ENCODE results near the gene AMBRA1.

The AMBRA1 gene

GRCh38 chr11:46506483-46506791, 87.4 kb downstream of the AMBRA1 start:
- no peak for DNase-seq (ENCODE audit: low spot score)

DNA sequence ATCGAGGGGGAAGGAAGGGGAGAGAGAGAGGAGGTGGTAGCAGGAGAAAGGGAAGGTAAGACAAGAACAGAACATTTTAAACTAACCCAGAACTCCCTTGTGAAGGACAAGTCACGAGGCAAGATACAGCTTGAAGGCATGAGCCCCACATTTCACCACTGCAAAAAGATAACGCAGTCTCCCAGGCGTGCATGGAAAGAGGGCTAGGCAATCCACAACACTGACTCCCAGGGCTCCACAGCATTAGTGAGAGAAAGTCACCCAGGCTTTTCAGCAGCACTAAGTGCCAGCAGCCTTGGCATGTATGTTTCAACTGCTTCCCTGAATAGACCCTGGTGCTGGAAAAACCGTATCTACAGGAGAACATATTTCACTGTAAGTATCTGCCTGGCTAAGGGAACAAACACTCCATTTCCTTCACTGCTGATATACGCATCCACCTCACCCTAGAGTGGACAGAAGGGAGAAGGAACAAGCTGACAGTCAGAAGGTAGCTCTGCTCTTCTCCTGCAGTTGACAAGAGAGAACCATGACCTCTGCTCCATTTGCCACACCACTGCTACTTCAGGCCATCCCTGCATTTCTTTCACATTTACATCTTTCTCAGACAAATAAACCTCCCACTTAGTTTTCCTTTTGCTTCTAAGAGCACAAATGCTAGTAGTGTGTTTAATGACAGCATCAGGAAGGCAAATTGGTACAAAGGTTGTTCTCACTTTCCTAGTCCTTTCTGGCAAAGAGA, 87.9 kb downstream of the AMBRA1 start:
- DNase-seq (ENCODE audit: low spot score): no peak

GRCh38 chr11:46504817-46505613, 88.8 kb downstream of the AMBRA1 start:
- DNase-seq (ENCODE audit: low spot score): no peak

DNA sequence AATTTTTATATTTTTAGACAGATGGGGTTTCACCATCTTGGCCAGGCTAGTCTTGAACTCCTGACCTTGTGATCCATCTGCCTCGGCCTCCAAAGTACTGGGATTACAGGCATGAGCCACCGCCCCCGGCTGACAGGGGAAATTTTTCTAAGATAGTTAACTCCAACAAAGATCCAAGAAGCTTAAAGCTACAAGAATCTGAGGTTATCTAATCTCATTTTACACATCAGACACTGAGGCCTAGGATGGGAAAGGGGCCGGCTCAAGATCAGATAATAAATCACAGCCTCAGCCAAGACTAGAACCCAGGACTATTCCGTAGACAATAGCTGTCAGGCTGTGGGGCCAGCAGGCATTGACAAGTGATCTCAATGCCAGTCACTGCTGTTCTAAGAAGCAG, 94.0 kb downstream of the AMBRA1 start:
- no peak for DNase-seq (ENCODE audit: low spot score)

DNA sequence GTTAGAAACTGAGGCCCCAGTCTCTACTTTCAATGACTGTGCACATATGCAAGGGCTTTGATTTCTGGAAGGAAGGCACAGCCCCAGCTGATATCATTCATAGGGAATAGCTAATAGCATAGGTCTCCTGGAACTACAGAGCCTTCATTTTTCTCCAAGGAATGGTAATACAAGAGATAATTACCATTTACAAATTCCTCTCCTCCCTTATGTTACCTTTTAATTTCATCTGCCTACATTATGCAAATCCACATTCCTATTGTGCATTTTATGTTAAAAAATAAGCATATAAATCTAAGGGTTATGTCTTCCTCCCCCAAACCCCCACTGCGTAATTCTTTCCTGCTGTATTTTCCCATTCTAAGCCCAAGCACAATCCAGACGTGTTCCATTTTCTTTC, 94.9 kb downstream of the AMBRA1 start:
- no peak for DNase-seq (ENCODE audit: low spot score)

DNA sequence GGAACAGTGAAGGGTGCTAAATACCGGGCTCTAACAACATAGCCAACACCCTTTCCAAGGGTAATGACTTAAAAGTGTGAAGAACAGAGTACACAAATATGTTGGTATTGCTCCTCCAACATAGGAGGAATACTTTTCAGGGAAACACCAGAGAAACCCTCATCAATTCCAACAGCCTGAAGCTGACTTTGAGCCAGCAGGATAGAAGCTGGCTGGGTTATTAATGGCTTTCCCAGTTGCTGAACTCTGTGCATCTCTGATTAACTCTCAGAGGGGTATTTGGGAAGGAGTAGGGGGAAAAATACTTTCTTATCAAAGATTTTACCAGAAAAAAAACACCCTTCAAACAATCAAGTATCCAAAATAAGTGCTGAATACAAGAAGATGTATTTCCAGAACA, 95.6 kb downstream of the AMBRA1 start:
- no peak for DNase-seq (ENCODE audit: low spot score)

DNA sequence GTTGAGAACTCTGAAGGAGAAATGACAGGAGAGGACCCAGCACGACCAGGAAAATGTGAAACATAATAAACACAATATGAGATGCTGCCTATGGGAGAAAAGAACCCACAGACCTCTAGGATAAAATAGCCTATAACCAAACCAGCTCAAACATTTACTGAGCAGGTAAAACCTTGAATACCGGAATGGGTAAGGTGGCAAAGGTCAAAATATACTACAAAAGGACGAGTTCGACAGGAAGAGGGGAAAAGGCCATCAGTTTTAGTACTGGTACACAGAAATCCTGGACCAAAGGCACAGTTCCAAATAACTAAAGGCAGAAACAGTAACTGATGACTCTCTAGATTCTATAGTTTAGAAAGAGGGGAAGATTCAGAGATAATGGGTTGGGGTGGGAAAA, 96.3 kb downstream of the AMBRA1 start:
- no peak for DNase-seq (ENCODE audit: low spot score)

- DNase-seq (ENCODE audit: low spot score): no peak
These were observed 100.0 kb downstream of the AMBRA1 start for GRCh38 chr11:46493791-46494190.

DNA sequence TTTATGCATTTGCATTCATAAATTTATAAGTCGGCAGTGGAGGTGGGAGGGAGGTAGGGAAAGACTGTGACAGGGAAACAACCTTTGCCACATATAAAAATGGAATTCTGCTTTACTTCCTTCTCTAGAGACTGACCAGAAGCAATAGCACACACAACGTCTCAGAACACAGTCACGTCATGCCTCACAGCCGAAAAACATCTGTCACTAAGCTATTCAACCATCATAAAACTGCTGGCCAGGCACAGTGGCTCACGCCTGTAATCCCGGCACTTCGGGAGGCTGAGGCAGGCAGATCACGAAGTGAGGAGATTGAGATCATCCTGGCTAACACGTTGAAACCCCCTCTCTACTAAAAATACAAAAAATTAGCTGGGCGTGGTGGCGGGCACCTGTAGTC, 101.3 kb downstream of the AMBRA1 start:
- no peak for DNase-seq (ENCODE audit: low spot score)

- no peak for DNase-seq (ENCODE audit: low spot score)
These were observed 102.0 kb downstream of the AMBRA1 start for GRCh38 chr11:46491661-46492330.

GRCh38 chr11:46490666-46491065, 103.2 kb downstream of the AMBRA1 start:
- no peak for DNase-seq (ENCODE audit: low spot score)

GRCh38 chr11:46489656-46490560, 103.9 kb downstream of the AMBRA1 start:
- DNase-seq (ENCODE audit: low spot score): peak; percentile 62

- DNase-seq (ENCODE audit: low spot score): no peak
These were observed 107.9 kb downstream of the AMBRA1 start for GRCh38 chr11:46485856-46486443.

GRCh38 chr11:46484101-46484500, 109.7 kb downstream of the AMBRA1 start:
- no peak for DNase-seq (ENCODE audit: low spot score)

DNA sequence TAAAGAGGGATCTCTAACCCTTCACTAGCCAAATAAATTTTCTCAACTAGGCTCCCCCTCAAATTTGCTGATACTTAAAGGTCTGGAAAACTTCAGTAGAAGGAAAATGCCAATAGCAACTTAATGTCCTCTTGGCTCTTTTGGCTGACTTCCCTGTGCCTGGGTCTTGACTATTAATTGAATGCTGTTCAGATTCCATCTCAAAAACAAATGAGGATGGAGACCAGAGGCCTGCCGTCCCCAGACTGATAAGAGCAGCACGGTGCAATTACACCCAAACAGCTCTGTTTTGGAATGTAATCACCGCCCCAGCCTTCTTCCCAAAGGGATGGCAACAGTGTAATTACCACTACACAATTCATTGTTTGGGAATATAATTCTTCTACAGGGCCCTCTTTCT, 112.9 kb downstream of the AMBRA1 start:
- DNase-seq (ENCODE audit: low spot score): no peak

GRCh38 chr11:46480166-46480726, 113.6 kb downstream of the AMBRA1 start:
- no peak for DNase-seq (ENCODE audit: low spot score)

- DNase-seq (ENCODE audit: low spot score): no peak
These were observed 114.2 kb downstream of the AMBRA1 start for GRCh38 chr11:46479601-46480000.

DNA sequence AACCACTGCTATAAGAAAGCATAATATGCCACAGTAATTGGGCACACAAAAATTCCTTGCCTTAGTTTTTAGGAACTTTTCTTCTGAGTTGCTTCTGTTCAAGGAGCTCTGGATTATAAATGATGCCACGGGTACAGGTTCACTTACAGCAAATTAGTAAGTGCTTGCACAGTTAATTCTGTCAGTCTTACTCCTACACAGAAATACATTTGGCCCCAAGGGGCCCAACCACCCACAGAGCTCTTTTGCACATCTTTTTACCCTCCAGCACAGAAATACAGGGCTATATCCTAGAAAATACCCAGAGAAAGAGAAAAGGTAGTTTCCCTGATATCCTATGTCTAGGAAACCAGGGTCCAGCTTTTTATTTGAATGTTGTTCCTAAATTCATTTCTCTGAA, 115.6 kb downstream of the AMBRA1 start:
- DNase-seq (ENCODE audit: low spot score): no peak

DNA sequence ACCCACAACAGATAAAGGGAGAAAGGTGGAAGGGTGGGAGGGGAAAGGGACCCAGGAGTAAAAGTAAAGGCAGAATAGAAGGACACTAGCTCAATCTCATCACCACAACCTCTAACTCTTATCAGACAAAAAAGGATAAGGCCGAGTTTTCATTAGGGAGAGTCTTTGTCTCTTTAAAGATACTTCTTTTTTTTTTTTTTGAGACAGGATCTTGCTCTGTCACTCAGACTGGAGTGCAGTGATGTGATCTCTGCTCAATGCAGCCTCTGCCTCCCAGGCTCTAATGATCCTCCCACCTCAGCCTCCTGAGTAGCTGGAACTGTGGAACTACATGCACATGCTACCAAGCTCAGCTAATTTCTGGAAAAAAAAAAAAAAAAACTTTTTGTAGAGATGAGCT, 116.7 kb downstream of the AMBRA1 start:
- DNase-seq (ENCODE audit: low spot score): no peak

DNA sequence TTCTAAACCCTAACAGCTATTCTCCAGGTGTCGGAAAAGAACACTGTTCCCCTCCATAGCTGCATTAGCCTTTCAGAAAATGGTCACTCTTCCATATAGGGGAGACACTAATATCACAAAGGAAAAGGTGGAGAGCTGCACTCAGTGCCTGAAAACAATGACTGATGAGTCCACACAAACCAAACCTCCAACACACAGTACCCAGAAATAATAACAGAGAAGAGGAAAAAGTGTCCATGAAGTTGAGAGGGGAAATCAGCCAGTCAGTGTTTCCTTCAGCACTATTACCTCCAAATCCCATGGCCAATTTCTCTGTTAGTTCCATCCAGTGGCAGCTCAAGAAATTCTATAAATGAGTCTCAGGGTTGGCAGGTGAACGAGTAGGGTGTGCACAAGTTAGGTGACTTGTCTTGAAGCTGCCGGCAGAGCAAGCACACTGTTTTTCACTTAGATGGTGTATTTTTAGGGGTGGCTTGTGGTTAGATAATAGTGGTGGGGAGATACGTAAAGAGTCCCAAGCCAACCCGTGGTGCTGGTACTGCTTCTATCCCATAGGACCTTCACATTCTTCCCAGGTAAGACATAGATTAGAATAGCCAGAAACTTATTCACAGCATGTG, 117.8 kb downstream of the AMBRA1 start:
- no peak for DNase-seq (ENCODE audit: low spot score)

Measured in germinal center (tissue), 1 donor.